Uterus (tissue), 4 donors: Measurements from ENCODE around the gene KCTD1. TPM values are rescaled to one million over a fixed set of nuclear protein-coding genes. Genes with fewer than 3 reads are reported as not detected.

Source experiments
- DNase-seq, 2 donors: peaks; one replicate each; pipeline ENCODE4 v3.0.0-alpha.2; 2019 to 2020
- H3K27ac ChIP-seq, 2 donors: fragments of 200-600 bp; sonication (generic); 1 replicate in 1 of 2; 2 replicates in 1 of 2; pipeline ENCODE4 v1.5.1; 2016 to 2018
- H3K27me3 ChIP-seq, 2 donors: fragments of 200-600 bp; sonication (generic); one replicate each; pipeline ENCODE4 v1.5.1; 2018 to 2019; ENCODE audit warnings: control low read depth in 1 of 2
- H3K36me3 ChIP-seq, 2 donors: fragments of 200-600 bp; sonication (generic); one replicate each; pipeline ENCODE4 v1.5.1; 2019; ENCODE audit warnings: control low read depth in 1 of 2
- H3K4me1 ChIP-seq, 2 donors: fragments of 200-600 bp; sonication (generic); one replicate each; pipeline ENCODE4 v1.5.1; 2018 to 2019; ENCODE audit warnings: control low read depth in 1 of 2
- H3K4me3 ChIP-seq, 2 donors: fragments of 200-600 bp; sonication (generic); 1 replicate in 1 of 2; 2 replicates in 1 of 2; pipeline ENCODE4 v1.5.1; 2018 to 2019; ENCODE audit warnings: mild to moderate bottlenecking in 1 of 2
- H3K9me3 ChIP-seq, 2 donors: fragments of 200-600 bp; sonication (generic); one replicate each; pipeline ENCODE4 v1.5.1; 2019; ENCODE audit warnings: control low read depth in 1 of 2
- CTCF ChIP-seq, 4 experiments: fragments of 200-600 bp in 2 of 4; fragments of 450-650 bp in 2 of 4; sonication (generic) in 2 of 4; IDR thresholded peaks; one replicate each; pipeline ENCODE4 v1.5.1; 2016 to 2019; ENCODE audit warnings: antibody characterized with exemption in 4 of 4, mild to moderate bottlenecking in 2 of 4, moderate library complexity in 1 of 4
- POLR2A ChIP-seq, 2 donors: fragments of 450-650 bp; IDR thresholded peaks; one replicate each; pipeline ENCODE4 v1.6.1; 2016; ENCODE audit warnings: antibody characterized with exemption in 2 of 2, mild to moderate bottlenecking in 1 of 2, moderate library complexity in 1 of 2
- intact Hi-C: fragments of 100-400 bp; cut with DNase I; formaldehyde crosslinking; loops from one replicate; pipeline ENCODE4 v1.15.1; 2023; ENCODE audit warnings: low total_unique reads
- total RNA-seq, 4 donors: library from RNA; depleted of rRNA in 3 of 4; stranded (reverse); fragments of >200 nt in 3 of 4; gene quantifications; one replicate each; pipeline versions ENCODE4 v1.1.0 to v1.2.4, GENCODE V29; 2014 to 2023
- donor health status: DM: yes; HTN: yes; CAD: no.

The KCTD1 gene
- total RNA-seq, 4 donors from 2014 or later, result 1.2 to 41.3 (median 11.7) TPM

DNA sequence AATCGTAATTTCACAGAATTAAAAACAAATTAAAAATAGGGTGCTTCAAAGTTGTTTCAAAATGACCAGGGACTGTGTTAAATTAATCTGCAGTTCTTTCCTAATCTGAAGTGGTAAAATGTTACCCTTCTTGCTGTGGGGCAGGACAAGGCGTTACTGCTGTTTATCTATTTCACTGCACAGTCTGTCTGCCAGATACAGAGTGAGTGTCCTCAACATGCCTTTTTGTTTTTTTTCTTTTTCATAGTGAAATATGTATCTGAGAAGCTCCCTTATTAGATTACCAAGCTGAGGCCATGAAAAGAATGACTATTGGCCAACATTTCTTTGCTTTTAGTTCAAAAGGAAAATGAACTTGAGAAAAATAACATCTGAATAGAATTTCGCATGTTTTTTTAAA lies 38.0 kb downstream of the KCTD1 start:
- intact Hi-C loops, result no loop called here
- Histone ChIP-seq H3K9me3 (no peaks in the 10 kb centered on the region), H3K27me3 (no peaks in the 10 kb centered on the region), H3K4me3 (no peak overlapping the region), H3K4me1 (no peaks in the 10 kb centered on the region), H3K36me3 (no peaks in the 10 kb centered on the region), H3K27ac (no peak overlapping the region)
- no peak for DNase-seq
- TF ChIP-seq POLR2A (IDR thresholded peaks at IDR 0.05), result no peak
- no peak for TF ChIP-seq CTCF (IDR thresholded peaks at IDR 0.05)

DNA sequence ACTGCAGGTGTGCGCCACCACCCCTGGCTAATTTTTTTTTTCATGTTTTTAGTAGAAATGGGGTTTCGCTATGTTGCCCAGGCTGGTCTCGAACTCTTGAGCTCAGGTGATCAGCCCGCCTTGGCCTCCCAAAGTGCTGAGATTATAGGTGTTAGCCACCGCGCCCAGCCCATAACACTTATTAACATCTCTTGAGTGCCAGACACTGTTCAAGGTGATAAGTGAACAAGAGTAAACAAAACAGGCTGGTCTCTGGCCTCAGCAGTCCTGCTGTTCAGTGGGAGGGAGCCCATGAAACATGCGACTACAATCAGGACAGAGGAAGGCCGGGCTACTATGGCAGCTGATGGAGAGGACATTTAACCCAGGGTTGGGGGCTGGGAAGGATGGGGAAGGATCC lies 42.3 kb downstream of the KCTD1 start:
- Histone ChIP-seq H3K9me3 (no peaks in the 10 kb centered on the region), H3K36me3 (no peaks in the 10 kb centered on the region), H3K27ac (no peak overlapping the region), H3K27me3 (no peaks in the 10 kb centered on the region), H3K4me1 (no peaks in the 10 kb centered on the region), H3K4me3 (no peak overlapping the region)
- no peak for DNase-seq
- TF ChIP-seq CTCF (IDR thresholded peaks at IDR 0.05) (no peak), POLR2A (IDR thresholded peaks at IDR 0.05) (no peak)
- intact Hi-C loops, result no loop called here

DNA sequence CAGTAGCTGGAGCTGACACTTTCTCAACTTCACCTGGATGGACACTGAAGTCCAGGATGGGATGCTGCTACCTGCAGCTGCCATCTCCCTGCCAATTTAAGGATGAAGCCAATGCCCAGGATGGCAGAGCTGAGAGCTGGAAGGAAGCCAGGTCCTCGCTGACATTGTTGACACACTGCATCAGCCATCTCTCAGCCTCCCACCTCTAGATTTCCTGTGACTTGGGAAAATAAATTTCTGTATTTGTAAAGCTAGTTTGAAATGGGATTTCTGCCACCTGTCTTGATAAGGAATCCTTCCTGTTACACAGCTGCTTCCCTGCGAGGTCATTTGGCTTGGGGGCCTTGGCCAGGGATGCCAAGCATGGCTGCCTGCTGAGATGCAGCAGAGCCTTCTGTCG lies 43.5 kb downstream of the KCTD1 start:
- no peaks in the 10 kb centered on the region for H3K27me3 ChIP-seq
- H3K4me1 ChIP-seq, result no peaks in the 10 kb centered on the region
- H3K36me3 ChIP-seq, result no peaks in the 10 kb centered on the region
- no peak overlapping the region for H3K27ac ChIP-seq
- H3K4me3 ChIP-seq, result no peak overlapping the region
- DNase-seq, result no peak
- intact Hi-C loops, result no loop called here
- TF ChIP-seq CTCF (IDR thresholded peaks at IDR 0.05) (no peak), POLR2A (IDR thresholded peaks at IDR 0.05) (no peak)
- no peaks in the 10 kb centered on the region for H3K9me3 ChIP-seq

DNA sequence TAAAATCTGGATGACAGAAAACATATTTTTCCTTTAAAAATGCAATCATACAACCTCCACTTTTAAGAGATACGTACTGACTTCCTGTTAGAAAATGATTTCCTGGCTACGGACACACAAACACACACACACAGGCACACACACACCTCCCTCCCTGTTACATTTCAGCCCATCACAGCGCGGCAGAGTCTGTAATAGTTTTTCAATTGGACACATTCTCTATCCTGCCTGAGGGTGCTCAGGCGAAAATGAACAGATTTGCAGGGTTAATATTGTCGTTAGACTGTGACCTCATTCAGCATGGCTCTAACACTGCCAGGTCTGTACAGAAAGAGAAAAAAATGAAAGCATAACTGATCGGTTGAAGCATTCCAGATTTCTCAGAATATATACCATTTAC lies 45.0 kb downstream of the KCTD1 start:
- no peak for TF ChIP-seq POLR2A (IDR thresholded peaks at IDR 0.05)
- TF ChIP-seq CTCF (IDR thresholded peaks at IDR 0.05), result no peak
- H3K27me3 ChIP-seq, result no peaks in the 10 kb centered on the region
- intact Hi-C loops, result no loop called here

DNA sequence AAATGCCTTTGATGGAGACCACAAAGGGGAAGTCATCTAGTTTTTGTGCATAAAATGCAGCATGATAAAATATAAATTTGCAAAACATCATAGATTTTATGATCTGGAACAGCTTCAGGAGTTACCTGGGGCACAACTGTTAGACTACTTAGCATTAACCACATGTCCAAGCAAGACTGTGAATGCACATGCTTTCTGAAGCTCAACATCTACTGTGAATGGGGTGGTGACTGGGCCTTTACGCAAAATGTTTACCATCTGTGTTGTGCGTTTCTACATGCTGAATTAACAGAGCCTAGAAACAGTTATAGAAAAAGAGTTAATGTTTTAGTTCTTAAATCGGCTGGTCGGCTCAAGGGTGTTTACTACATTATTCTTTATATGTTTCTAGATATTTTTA lies 45.5 kb downstream of the KCTD1 start:
- Histone ChIP-seq H3K36me3 (no peaks in the 10 kb centered on the region), H3K9me3 (no peaks in the 10 kb centered on the region), H3K27ac (no peak overlapping the region), H3K4me3 (no peak overlapping the region), H3K4me1 (no peaks in the 10 kb centered on the region), H3K27me3 (no peaks in the 10 kb centered on the region)
- no peak for TF ChIP-seq CTCF (IDR thresholded peaks at IDR 0.05)
- intact Hi-C loops, result no loop called here
- DNase-seq, result no peak

More for the DNA sequence above, 45.0 kb downstream of the KCTD1 start:
- Histone ChIP-seq H3K36me3 (no peaks in the 10 kb centered on the region), H3K27ac (no peak overlapping the region), H3K4me1 (no peaks in the 10 kb centered on the region), H3K4me3 (no peak overlapping the region), H3K9me3 (no peaks in the 10 kb centered on the region)
- no peak for DNase-seq
